ENCODE measurements around the gene ZNF662. TPM values are rescaled to one million over a fixed set of nuclear protein-coding genes. Genes with fewer than 3 reads are reported as not detected.

Gene ZNF662
- total RNA-seq, 1 donor from 2014 or later, result 20.4 TPM

- no peak for DNase-seq
Observed at GRCh38 chr3:42887084-42887483, 18.9 kb upstream of the ZNF662 start.

GRCh38 chr3:42891042-42891441, 14.9 kb upstream of the ZNF662 start:
- no peak for DNase-seq

DNA sequence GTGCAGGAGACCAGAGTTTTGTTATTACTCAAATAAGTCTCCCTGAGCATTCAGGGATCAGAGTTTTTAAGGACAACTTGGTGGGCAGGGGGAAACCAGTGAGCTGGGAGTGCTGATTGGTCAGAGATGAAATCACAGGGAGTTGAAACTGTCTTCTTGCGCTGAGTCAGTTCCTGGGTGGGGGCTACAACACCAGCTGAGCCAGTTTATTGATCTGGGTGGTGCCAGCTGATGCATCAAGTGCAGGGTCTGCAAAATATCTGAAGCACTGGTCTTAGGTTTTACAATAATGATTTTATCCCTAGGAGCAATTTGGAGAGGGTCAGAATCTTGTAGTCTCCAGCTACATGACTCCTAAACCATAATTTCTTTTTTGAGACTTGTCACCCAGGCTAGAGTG, 13.8 kb upstream of the ZNF662 start:
- no peak for DNase-seq

DNA sequence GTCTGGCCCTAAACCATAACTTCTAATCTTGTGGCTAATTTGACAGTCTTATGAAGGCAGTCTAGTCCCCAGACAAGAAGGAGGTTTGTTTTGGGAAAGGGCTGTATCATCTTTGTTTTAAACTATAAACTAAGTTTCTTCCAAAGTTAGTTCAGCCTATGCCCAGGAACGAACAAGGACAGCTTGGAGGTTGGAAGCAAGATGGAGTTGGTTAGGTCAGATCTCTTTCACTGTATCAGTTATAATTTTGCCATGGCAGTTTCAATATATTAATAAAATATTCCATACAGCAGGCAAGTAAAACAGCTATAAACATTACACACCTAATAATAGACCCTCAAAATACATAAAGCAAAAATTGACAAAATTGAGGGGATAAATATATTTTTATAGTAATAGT, 13.1 kb upstream of the ZNF662 start:
- no peak for DNase-seq

- no peak for DNase-seq
Observed at GRCh38 chr3:42894698-42895579, 11.0 kb upstream of the ZNF662 start.

GRCh38 chr3:42895580-42895868, 10.4 kb upstream of the ZNF662 start:
- DNase-seq, result no peak

DNA sequence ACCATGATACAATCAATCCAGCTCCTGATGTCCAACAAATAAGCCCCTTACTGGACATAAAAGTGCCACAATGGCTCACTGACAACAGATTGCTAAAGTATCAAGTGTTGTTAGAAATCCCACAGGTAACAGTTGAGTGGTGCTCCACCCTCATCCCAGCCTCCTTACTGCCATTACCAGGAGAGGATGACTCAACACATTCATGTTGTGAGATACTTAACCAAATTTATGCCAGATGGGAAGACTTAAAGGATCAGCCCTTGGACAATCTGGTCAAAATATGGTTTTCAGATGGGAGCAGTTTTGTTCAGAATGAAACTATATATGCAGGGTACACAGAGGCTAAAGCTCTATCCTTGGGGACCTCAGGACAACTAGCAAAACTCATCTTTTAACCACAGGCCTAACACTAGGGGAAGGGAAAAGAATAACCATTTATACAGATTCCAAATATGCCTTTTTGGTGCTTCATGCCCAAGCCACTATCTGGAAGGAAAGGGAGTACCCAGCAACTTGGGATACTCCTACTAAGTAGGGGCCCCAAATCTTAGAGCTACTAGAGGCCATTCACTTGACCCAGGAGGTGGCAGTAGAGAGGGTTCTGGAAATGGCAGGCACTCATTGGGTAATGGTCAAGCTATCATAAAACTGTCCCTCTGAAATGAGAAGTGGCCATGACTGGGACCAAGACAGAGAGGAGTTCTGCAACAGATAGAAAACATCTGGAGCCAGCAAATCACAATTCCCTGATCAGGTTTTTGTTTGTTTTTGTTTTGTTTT, 6.9 kb upstream of the ZNF662 start:
- DNase-seq, result no peak

GRCh38 chr3:42900226-42901072, 5.5 kb upstream of the ZNF662 start:
- DNase-seq, result no peak

DNA sequence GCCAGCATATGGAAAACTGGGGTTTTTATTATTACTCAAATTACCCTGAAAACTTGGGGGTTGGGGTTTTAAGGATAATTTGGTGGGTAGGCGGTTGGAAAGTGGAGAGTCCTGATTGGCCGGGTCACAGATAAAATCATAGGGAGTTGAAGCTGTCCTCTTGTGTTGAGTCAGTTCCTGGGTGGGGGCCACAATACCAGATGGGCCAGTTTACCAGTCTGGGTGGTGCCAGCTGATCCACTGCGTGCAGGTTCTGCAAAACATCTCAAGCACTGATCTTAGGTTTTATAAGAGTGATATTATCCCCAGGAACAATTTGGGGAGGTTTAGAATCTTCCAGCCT, 4.9 kb upstream of the ZNF662 start:
- DNase-seq, result no peak

DNA sequence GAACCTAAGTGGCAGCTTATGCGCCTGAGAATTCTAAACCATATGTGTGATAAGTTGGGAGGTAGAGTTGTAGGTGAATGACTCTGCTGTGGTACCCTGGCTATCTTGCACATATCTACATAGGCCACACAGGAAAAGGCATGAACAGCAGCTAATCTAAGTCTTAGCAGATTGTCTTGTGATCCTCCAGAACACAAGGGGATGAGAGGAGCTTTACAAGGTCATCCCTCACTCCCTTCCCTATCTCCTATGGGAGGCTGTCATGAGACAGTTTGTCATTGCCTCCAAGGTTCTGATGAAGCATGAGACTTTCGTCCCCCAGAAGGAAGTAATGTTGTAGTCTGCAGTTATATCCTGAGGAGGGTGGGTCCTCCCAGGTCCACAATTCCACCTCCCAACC, 3.7 kb upstream of the ZNF662 start:
- DNase-seq, result no peak

- DNase-seq, result no peak
Observed at GRCh38 chr3:42904076-42904475, 1.9 kb upstream of the ZNF662 start.

DNA sequence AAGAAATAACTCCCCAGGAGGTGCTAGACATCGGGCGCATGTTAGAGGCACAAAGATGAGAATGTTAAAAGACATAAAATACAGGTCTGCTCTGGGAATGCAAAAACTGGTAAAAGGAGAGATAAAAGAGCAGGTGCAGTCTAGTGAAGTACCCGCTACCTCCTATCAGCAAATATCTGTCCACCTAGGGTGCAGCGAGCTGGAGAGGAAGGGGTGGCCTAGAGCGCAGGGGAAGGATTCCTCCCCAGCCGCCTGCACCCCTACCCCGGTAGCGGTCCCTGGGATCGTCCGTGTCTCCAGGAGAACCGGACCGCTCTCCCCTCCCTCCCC, 237 bp upstream of the ZNF662 start:
- DNase-seq, result no peak

- DNase-seq, result no peak
Observed at GRCh38 chr3:42906848-42907183, 874 bp downstream of the ZNF662 start.

DNA sequence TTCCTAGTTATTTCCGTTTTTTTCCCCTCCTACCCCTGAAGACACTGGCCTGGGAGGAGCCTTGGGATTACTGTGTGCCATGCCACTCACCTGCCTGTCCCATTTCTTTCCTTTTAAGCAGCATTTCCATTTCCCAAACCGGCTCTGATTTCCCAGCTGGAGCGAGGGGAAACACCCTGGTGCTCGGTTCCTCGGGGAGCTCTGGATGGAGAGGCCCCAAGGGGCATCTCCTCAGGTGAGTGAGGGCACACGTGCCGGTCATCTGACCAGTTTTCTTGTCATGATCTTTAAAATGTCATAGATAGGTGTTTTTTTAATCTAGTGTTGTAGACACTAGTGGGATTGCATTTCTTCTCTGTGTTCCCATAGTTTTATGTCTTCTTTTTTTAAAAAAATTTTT, 2.7 kb downstream of the ZNF662 start:
- no peak for DNase-seq

GRCh38 chr3:42911551-42911950, 5.6 kb downstream of the ZNF662 start:
- DNase-seq, result no peak

DNA sequence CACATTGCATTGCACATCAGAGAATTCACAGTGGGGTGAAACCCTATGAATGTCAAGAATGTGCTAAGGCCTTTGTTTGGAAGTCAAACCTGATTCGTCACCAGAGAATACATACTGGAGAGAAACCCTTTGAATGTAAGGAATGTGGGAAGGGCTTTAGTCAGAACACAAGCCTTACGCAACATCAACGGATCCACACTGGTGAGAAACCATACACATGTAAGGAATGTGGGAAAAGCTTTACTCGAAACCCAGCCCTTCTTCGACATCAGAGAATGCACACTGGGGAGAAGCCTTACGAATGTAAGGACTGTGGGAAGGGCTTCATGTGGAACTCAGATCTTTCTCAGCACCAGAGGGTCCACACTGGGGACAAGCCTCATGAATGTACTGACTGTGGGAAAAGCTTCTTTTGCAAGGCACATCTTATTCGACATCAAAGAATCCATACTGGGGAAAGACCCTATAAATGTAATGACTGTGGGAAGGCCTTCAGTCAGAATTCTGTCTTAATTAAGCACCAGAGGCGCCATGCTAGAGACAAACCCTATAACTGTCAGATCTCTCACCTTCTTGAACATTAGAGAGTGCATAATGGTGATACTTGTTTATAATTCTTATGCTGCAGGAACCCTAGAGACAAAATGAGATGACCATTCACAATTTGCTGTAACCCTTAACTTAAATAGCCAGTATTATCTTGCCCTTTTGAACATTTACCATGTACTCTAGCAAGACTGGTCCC, 9.0 kb downstream of the ZNF662 start:
- no peak for DNase-seq

GRCh38 chr3:42923606-42924005, 17.7 kb downstream of the ZNF662 start:
- DNase-seq, result no peak

GRCh38 chr3:42926310-42926709, 20.4 kb downstream of the ZNF662 start:
- no peak for DNase-seq

DNA sequence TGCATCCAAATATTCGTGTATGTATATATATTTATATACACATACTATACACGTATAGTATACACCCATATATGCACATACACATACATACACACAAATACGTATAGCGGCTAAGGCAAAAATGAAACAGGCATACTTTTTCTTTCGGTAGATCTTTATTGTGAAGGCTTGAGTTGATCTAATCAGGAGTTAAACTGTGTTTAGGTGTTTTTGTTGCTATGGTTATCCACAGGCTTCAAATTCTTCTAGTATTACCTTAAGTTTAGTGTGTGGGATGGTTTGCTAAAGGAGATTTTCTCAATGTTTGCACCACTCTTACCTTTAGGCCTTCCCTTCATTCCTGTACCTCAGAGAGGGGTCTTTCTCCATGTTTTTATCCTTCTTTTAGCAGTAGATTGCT, 28.2 kb downstream of the ZNF662 start:
- no peak for DNase-seq

DNA sequence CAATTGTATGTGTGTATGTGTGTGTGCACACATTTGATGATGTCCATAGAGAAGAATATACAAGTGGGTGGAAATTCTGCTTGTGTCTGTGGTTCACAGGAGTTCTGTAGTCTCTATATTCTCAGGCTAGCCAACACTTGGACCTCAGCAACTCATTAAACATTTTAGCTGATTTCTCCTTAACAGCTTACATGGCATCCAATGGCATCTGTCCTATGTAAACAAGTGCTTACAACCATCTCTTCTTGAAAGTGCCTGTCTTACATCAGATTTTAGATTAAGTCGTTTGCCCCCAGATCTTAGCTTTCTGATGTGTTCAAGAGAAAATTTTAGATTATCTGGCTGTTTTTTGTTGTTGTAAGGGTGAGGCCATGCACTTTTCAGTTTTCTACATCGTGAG, 29.0 kb downstream of the ZNF662 start:
- DNase-seq, result no peak

- no peak for DNase-seq
Observed at GRCh38 chr3:42935472-42935871, 29.5 kb downstream of the ZNF662 start.

DNA sequence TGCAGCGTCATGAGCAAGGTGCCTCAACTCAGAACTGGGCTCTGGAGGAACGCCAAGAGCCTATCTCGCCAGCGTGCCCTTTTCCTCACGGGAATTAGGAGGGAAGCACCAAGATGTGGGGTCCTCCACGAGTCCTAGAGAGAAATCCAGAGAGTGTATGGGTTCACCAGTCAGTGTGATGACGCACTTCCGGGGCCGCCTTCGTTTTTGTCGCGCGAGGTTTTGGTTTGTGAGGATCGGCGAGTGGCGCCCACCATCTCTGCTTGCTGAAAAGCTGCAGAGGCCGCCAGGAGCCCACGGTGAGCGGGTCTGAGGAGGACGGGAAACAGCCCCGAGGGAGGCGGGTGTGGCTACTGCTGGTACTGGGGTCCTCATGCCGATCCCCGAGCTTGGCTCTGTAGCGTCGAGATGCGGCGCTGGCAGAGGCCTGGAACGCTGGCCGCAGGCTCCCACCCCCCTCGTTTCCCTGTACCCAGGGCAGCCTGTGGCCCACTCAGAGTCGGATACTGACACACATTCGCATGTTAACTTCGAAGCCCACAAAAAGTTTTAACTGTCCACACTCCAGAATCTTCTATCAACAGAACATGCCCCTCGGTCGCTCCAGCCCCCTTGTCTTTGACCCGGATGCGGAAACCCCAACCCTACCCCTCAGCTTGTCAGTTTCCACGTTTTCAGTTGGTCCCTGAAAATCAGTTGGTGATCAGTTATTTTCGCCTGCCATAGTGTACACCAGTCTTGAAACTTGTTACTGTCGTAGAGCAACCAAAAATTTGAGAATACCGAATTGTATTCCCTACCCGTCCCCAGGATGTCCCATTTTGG, 30.4 kb downstream of the ZNF662 start:
- peak; percentile 24 for DNase-seq

All from occipital lobe (tissue), 2 donors.